Suprapubic skin (tissue), 4 donors: ENCODE measurements around the gene MEF2C.

Experiments
- CTCF ChIP-seq, 2 donors: fragments of 200-600 bp in 1 of 2; fragments of 450-650 bp in 1 of 2; sonication (generic) in 1 of 2; IDR thresholded peaks; one replicate each; pipeline ENCODE4 v1.5.1; 2016 to 2019; ENCODE audit warnings: antibody characterized with exemption in 2 of 2, mild to moderate bottlenecking in 1 of 2, moderate library complexity in 1 of 2
- EP300 ChIP-seq: sonication (generic); formaldehyde crosslinking; IDR thresholded peaks from one replicate; pipeline ENCODE4 v1.6.1; 2017; ENCODE audit warnings: antibody characterized with exemption
- POLR2A ChIP-seq, 2 donors: fragments of 450-650 bp; IDR thresholded peaks; one replicate each; pipeline ENCODE4 v1.6.1; 2017; ENCODE audit warnings: antibody characterized with exemption in 2 of 2, mild to moderate bottlenecking in 2 of 2, moderate library complexity in 2 of 2
- POLR2AphosphoS5 ChIP-seq, 3 donors: sonication (generic); formaldehyde crosslinking; IDR thresholded peaks; one replicate each; pipeline ENCODE4 v1.6.1; 2017; ENCODE audit warnings: antibody characterized with exemption in 3 of 3

DNA sequence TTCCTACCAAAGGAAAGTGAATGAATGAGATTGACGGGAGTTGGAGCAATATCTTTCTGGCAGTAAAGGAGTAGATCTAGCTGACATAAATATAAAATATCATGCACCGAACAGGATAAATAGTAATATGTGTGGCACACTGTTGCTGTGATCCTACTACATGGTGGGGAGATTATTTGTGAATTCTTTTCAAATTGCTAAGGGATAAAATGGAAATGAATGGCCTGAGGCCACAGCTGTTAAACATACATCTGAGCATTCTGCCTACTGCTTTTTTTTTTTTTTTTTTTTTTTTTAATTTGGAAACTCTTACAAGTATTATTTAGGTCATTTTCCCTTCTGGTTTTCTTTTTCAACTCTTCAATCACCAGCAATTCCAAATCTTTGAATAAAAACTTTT, 66.8 kb downstream of the MEF2C start:
- TF ChIP-seq POLR2A (IDR thresholded peaks at IDR 0.05) (no peak), CTCF (IDR thresholded peaks at IDR 0.05) (no peak), EP300 (no peak), POLR2AphosphoS5 (IDR thresholded peaks at IDR 0.05) (no peak)
